GM23248 (cell line): Measurements from ENCODE around the gene PKD1L1.

Source experiments
- EZH2 ChIP-seq: fragments of 200-600 bp; sonication (generic); IDR thresholded peaks from 2 replicates; pipeline ENCODE4 v1.6.1; 2018; ENCODE audit warnings: antibody characterized with exemption, mild to moderate bottlenecking; ENCODE audit not compliant: insufficient read depth, poor library complexity, severe bottlenecking
- EZH2phosphoT487 ChIP-seq: fragments of 200-600 bp; sonication (generic); IDR thresholded peaks from 2 replicates; pipeline ENCODE4 v1.6.1; 2018; ENCODE audit warnings: antibody characterized with exemption, moderate library complexity, mild to moderate bottlenecking, low read depth; ENCODE audit not compliant: insufficient read depth

- TF ChIP-seq EZH2 = no peak
- TF ChIP-seq EZH2phosphoT487 = no peak
Observed at GRCh38 chr7:47826754-47827153, 121.5 kb downstream of the PKD1L1 start.
